ACHN (cell line): ENCODE data around the gene YEATS2.

Experiments
- DNase-seq: peaks from one replicate; pipeline ENCODE4 v3.0.0-alpha.2; 2015
- in situ Hi-C: cut with HindIII; loops from 2 replicates; pipeline ENCODE4 v1.10.0; 2017; ENCODE audit warnings: low sequenced_read_pairs, low pct_ligation_motif_present, low pct_unique_long_range_greater_than_20kb

Gene YEATS2

GRCh38 chr3:183854318-183855035, 156.9 kb downstream of the YEATS2 start:
- no peak for DNase-seq
- in situ Hi-C loops = no loop called here

GRCh38 chr3:183857863-183858262, 160.3 kb downstream of the YEATS2 start:
- in situ Hi-C loops = no loop called here
- no peak for DNase-seq
